Right ventricle myocardium superior (tissue), 1 donor: Measurements from ENCODE around the gene TCP10L. TPM values are rescaled to one million over a fixed set of nuclear protein-coding genes. Genes with fewer than 3 reads are reported as not detected.
"Not testable (repeated sequence)": the region's sequence is repeated elsewhere in the genome, so short reads cannot be mapped to it uniquely, and the experiment has no call there.

Source experiments
- ATAC-seq: fragments of 200-7000 bp; cut with Tn5 transposase; one replicate; pipeline ENCODE4 v1.9.1; 2020; ENCODE audit warnings: mild to moderate bottlenecking; ENCODE audit not compliant: poor library complexity
- DNase-seq: peaks from one replicate; pipeline ENCODE4 v3.0.0-alpha.2; 2020
- intact Hi-C: fragments of 100-400 bp; cut with DNase I; formaldehyde crosslinking; loops from one replicate; pipeline ENCODE4 v1.11.2; 2022
- total RNA-seq: library from RNA; stranded (reverse); fragmentation: NEBNext Ultra II Directional; extraction: Animal tissue kit (Norgen Biotek cat#: 25700); gene quantifications from one replicate; pipeline ENCODE4 v1.2.1, GENCODE V29; 2021
- donor health status: DM: no; HTN: yes; CAD: no; lungs with severe emphysema.

Gene TCP10L
- total RNA-seq, 1 donor from 2014 or later: 2.4 TPM

GRCh38 chr21:32533611-32534010, 51.7 kb downstream of the TCP10L start:
- no peak for DNase-seq
- intact Hi-C loops: no loop called here
- ATAC-seq: no peak

- intact Hi-C loops: no loop called here
- DNase-seq (no peak), ATAC-seq (no peak)
Observed at GRCh38 chr21:32533053-32533452, 52.3 kb downstream of the TCP10L start.

GRCh38 chr21:32532636-32533035, 52.7 kb downstream of the TCP10L start:
- ATAC-seq (no peak), DNase-seq (no peak)
- intact Hi-C loops: no loop called here

GRCh38 chr21:32531561-32531960, 53.8 kb downstream of the TCP10L start:
- DNase-seq, ATAC-seq, intact Hi-C loops: not testable (repeated sequence)

GRCh38 chr21:32530809-32531208, 54.5 kb downstream of the TCP10L start:
- DNase-seq, ATAC-seq, intact Hi-C loops: not testable (repeated sequence)

- ATAC-seq (no peak), DNase-seq (no peak)
- intact Hi-C loops: no loop called here
Observed at GRCh38 chr21:32529679-32530078, 55.6 kb downstream of the TCP10L start.

GRCh38 chr21:32525282-32525681, 60.0 kb downstream of the TCP10L start:
- ATAC-seq: no peak
- intact Hi-C loops: no loop called here

GRCh38 chr21:32523988-32524719, 61.2 kb downstream of the TCP10L start:
- DNase-seq (peak; percentile 61), ATAC-seq (peak; percentile 10)
- intact Hi-C loops: no loop called here

More at GRCh38 chr21:32525282-32525681, 60.0 kb downstream of the TCP10L start:
- DNase-seq: no peak

Other genes with a start within 250 kb of the TCP10L start
- 11.4 TPM for gene URB1, start 192.5 kb downstream of the TCP10L start, total RNA-seq
- gene EVA1C, start 172.8 kb downstream of the TCP10L start, total RNA-seq: 12.9 TPM
- 17.2 TPM for gene CFAP298, start 26.9 kb upstream of the TCP10L start, total RNA-seq
- gene SYNJ1, start 142.5 kb upstream of the TCP10L start, total RNA-seq: 10.6 TPM
- gene PAXBP1, start 186.2 kb upstream of the TCP10L start, total RNA-seq: 12.5 TPM